Neural cell (in vitro differentiated cells): ENCODE results near the gene MEN1.

Source experiments
- EP300 ChIP-seq: fragments of 450-650 bp; conservative IDR thresholded peaks from 2 replicates; pipeline ENCODE4 v1.6.1; 2014; ENCODE audit warnings: antibody characterized with exemption, mild to moderate bottlenecking, moderate library complexity; ENCODE audit not compliant: poor library complexity, severe bottlenecking
- EZH2 ChIP-seq: fragments of 200-600, 300-800 bp; shearing (Covaris generic), sonication (generic); IDR thresholded peaks from 2 replicates; pipeline ENCODE4 v1.6.1; 2014; ENCODE audit warnings: antibody characterized with exemption, low read length, borderline replicate concordance, mild to moderate bottlenecking; ENCODE audit not compliant: insufficient read depth, poor library complexity, severe bottlenecking
- RAD21 ChIP-seq: fragments of 450-650 bp; conservative IDR thresholded peaks from 2 replicates; pipeline ENCODE4 v1.6.1; 2014; ENCODE audit warnings: antibody characterized with exemption, mild to moderate bottlenecking, moderate library complexity
- TAF1 ChIP-seq: IDR thresholded peaks from 2 replicates; pipeline ENCODE4 v1.6.1; 2012; ENCODE audit warnings: low read depth
- TF ChIP-seq, protein P1 (sequence below): fragments of 450-650 bp; IDR thresholded peaks from 2 replicates; pipeline ENCODE4 v1.5.1; 2014; ENCODE audit warnings: antibody characterized with exemption, mild to moderate bottlenecking, moderate library complexity; ENCODE audit not compliant: poor library complexity, severe bottlenecking

DNA sequence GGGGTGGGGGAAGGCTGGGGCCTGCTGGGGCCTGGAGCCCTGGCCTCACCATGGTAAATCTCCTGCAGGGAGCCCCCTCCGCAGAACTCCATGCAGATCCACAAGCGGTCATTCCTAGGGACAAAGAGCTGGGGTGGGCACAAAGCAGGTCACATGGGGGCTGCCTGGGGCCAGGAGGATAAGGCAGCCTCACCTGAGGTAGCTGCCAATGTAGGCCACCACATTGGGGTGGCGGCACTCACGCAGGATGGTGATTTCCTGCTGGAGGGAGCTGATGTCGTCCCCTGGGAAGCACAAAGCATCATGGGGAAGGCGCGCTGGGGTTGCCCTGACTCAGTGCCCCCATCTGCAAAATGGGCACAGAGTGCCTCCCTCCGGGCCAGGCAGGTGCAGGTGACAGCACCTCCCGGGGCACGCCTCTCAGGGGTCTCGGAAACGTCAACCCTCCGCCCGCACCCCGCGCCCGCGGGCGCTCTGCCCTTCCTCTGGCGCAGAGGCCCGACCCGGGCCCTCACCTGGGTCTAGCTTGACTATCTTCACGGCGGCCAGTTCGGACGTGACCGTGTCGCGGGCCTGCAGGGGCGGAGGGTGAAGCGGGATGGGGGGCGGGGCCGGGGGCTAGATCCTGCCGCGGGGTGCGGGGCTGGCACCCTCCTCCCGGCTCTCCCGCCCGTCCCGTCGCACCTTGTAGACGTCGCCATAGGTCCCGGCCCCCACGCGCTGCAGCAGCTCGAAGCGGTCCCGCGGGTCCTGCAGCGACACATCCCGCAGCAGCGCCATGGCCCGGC is 7.8 kb downstream of the MEN1 start:
- TF ChIP-seq, protein P1, sequence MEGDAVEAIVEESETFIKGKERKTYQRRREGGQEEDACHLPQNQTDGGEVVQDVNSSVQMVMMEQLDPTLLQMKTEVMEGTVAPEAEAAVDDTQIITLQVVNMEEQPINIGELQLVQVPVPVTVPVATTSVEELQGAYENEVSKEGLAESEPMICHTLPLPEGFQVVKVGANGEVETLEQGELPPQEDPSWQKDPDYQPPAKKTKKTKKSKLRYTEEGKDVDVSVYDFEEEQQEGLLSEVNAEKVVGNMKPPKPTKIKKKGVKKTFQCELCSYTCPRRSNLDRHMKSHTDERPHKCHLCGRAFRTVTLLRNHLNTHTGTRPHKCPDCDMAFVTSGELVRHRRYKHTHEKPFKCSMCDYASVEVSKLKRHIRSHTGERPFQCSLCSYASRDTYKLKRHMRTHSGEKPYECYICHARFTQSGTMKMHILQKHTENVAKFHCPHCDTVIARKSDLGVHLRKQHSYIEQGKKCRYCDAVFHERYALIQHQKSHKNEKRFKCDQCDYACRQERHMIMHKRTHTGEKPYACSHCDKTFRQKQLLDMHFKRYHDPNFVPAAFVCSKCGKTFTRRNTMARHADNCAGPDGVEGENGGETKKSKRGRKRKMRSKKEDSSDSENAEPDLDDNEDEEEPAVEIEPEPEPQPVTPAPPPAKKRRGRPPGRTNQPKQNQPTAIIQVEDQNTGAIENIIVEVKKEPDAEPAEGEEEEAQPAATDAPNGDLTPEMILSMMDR: no peak
- TF ChIP-seq EZH2 (no peak), EP300 (no peak), RAD21 (no peak), TAF1 (no peak)
